B cell (primary cell): ENCODE data around the gene TESMIN. TPM values are rescaled to one million over a fixed set of nuclear protein-coding genes. Genes with fewer than 3 reads are reported as not detected.

Experiments
- ATAC-seq: fragments of 200-7000 bp; cut with Tn5 transposase; one replicate; pipeline ENCODE4 v1.10.0; 2021; ENCODE audit warnings: low read depth, mild to moderate bottlenecking, moderate number of reproducible peaks, moderate library complexity
- CTCF ChIA-PET: fragments of 350-600 bp; sonication (Branson Sonifier 250); formaldehyde crosslinking; loops from one replicate; lab custom pipeline; 2021; ENCODE audit warnings: antibody characterized with exemption, inconsistent platforms; lab: Charles Lee
- POLR2A ChIA-PET: fragments of 350-600 bp; sonication (Branson Sonifier 250); formaldehyde crosslinking; loops from one replicate; lab custom pipeline; 2021; ENCODE audit warnings: antibody characterized with exemption; lab: Charles Lee
- DNase-seq: peaks from one replicate; pipeline ENCODE4 v3.0.0; 2013
- H2AFZ ChIP-seq: 2 replicates; pipeline ENCODE4 v1.6.1; 2012; ENCODE audit warnings: mild to moderate bottlenecking, low read depth, low read length; ENCODE audit not compliant: insufficient read depth, poor library complexity, severe bottlenecking
- H3K27ac ChIP-seq, 2 donors: 1 replicate in 1 of 2; 2 replicates in 1 of 2; pipeline ENCODE4 v1.5.1; 2012 to 2013; ENCODE audit warnings: low read length in 2 of 2, mild to moderate bottlenecking in 2 of 2, moderate library complexity in 1 of 2
- H3K27me3 ChIP-seq, 4 experiments: fragments of 200-600 bp in 1 of 4; sonication (generic) in 1 of 4; replicated peaks in 1 of 4; 1 replicate in 2 of 4; 2 replicates in 2 of 4; pipeline versions ENCODE4 v1.6.1 to v1.7.0; 2013 to 2016; ENCODE audit warnings: low read length in 3 of 4, mild to moderate bottlenecking in 2 of 4, mixed read lengths in 1 of 4, moderate library complexity in 1 of 4; ENCODE audit not compliant: insufficient read depth in 4 of 4, control insufficient read depth in 3 of 4; ENCODE audit errors: control extremely low read depth in 1 of 4
- H3K36me3 ChIP-seq, 2 experiments: replicated peaks in 1 of 2; 1 replicate in 1 of 2; 2 replicates in 1 of 2; pipeline versions ENCODE4 v1.6.1 to v1.7.1; 2013; ENCODE audit warnings: low read length in 1 of 2; ENCODE audit not compliant: insufficient read depth in 2 of 2, control insufficient read depth in 1 of 2; ENCODE audit errors: control extremely low read depth in 1 of 2, extremely low read depth in 1 of 2
- H3K4me1 ChIP-seq, 2 donors: fragments of 200-600 bp in 1 of 2; sonication (generic) in 1 of 2; 1 replicate in 1 of 2; 2 replicates in 1 of 2; pipeline versions ENCODE4 v1.5.1 to v1.6.1; 2013 to 2017; ENCODE audit warnings: low read length in 2 of 2; ENCODE audit not compliant: control insufficient read depth in 2 of 2, insufficient read depth in 2 of 2
- H3K4me2 ChIP-seq: replicated peaks from 2 replicates; pipeline ENCODE3; 2012; ENCODE audit warnings: mild to moderate bottlenecking, low read depth, low read length; ENCODE audit not compliant: poor library complexity, severe bottlenecking
- H3K4me3 ChIP-seq, 5 experiments: fragments of 200-600 bp in 1 of 5; sonication (generic) in 1 of 5; 1 replicate in 3 of 5; 2 replicates in 2 of 5; pipeline versions ENCODE4 v1.5.1 to v1.7.0; 2011 to 2016; ENCODE audit warnings: low read length in 4 of 5, mild to moderate bottlenecking in 4 of 5, low read depth in 2 of 5, control low read depth in 1 of 5, moderate library complexity in 1 of 5; ENCODE audit not compliant: insufficient read depth in 1 of 5; ENCODE audit errors: control extremely low read depth in 1 of 5, extremely low read depth in 1 of 5
- H3K79me2 ChIP-seq: fragments of 200-600 bp; sonication (generic); one replicate; pipeline ENCODE4 v1.6.0; 2016; ENCODE audit warnings: low read length; ENCODE audit not compliant: control insufficient read depth, insufficient read depth
- H3K9ac ChIP-seq: fragments of 200-600 bp; sonication (generic); 2 replicates; pipeline ENCODE4 v1.6.1; 2017; ENCODE audit warnings: mild to moderate bottlenecking, low read length, moderate library complexity
- H3K9me3 ChIP-seq, 3 donors: one replicate each; pipeline versions ENCODE4 v1.6.1 to v1.7.1; 2013; ENCODE audit warnings: low read length in 2 of 3; ENCODE audit not compliant: control insufficient read depth in 2 of 3, insufficient read depth in 1 of 3; ENCODE audit errors: control extremely low read depth in 1 of 3
- H4K20me1 ChIP-seq: 2 replicates; pipeline ENCODE4 v1.6.0; 2012; ENCODE audit warnings: mild to moderate bottlenecking, low read length; ENCODE audit not compliant: insufficient read depth, control insufficient read depth, poor library complexity, severe bottlenecking
- H3K27ac Mint-ChIP-seq: one replicate; pipeline ENCODE4 v1.8.0; 2021; ENCODE audit warnings: mixed read lengths
- H3K27me3 Mint-ChIP-seq: one replicate; pipeline ENCODE4 v1.8.0; 2021; ENCODE audit warnings: mixed read lengths
- H3K4me1 Mint-ChIP-seq: one replicate; pipeline ENCODE4 v1.8.0; 2021; ENCODE audit warnings: mixed read lengths
- H3K4me3 Mint-ChIP-seq: one replicate; pipeline ENCODE4 v1.8.0; 2021; ENCODE audit warnings: mixed read lengths
- H3K9me3 Mint-ChIP-seq: one replicate; pipeline ENCODE4 v1.8.0; 2022; ENCODE audit warnings: mixed read lengths; ENCODE audit not compliant: insufficient read depth
- EZH2 ChIP-seq: IDR thresholded peaks from 2 replicates; pipeline ENCODE4 v1.6.1; 2012; ENCODE audit warnings: borderline replicate concordance, low read depth, mild to moderate bottlenecking, moderate library complexity, low read length; ENCODE audit not compliant: insufficient read depth, poor library complexity, severe bottlenecking
- WGBS: methylation state at CpG from one replicate; pipeline ENCODE4 v1.1.5; 2013; ENCODE audit warnings: missing lambda C conversion rate; ENCODE audit not compliant: insufficient coverage; 5-methylcytosine and 5-hydroxymethylcytosine counted together
- intact Hi-C: fragments of 100-400 bp; cut with micrococcal nuclease; formaldehyde crosslinking; loops from one replicate; pipeline ENCODE4 v1.10.0; 2022
- polyA plus RNA-seq: library from polyadenylated mRNA; depleted of rRNA; stranded (reverse); fragments of >200 nt; gene quantifications from 2 replicates; pipeline ENCODE4 v1.2.3, GENCODE V29; 2012
- total RNA-seq, 2 donors: library from RNA; stranded (reverse); fragments of 120-200 nt in 1 of 2; gene quantifications; 1 replicate in 1 of 2; 2 replicates in 1 of 2; pipeline versions ENCODE4 v1.2.3 to v1.2.4, GENCODE V29; 2013 to 2022
- TF ChIP-seq, protein P1 (sequence below): fragments of 200-600 bp; IDR thresholded peaks from one replicate; pipeline ENCODE4 v1.8.0; 2022; ENCODE audit warnings: antibody characterized with exemption, mild to moderate bottlenecking

TESMIN gene
- total and polyA plus RNA-seq, 2 donors (not counting 1 experiment from before 2014, with no cell fraction given) = 3.2 to 4.3 TPM

DNA sequence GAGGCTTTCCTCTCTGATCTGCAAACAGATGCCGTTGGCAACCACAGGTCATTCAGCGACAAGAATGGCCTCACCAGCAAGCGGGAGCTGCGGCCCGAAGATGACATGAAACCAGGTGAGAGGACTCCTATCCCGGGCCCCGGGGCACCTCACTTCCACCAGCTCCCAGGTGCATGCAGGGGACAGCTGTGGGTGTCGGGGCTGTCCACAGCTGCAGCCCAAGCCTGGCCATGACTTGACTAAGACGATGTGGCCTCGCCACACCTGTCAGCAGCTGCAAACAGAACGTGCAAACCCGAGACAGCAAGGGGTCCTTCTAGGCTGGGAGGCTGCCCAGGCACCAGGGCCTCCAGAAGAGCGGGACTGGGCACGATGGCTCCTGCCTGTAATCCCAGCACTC lies 63.3 kb downstream of the TESMIN start:
- ChIA-PET POLR2A (no interaction called here), CTCF (no interaction called here)
- ATAC-seq (no peak), DNase-seq (no peak)
- Histone ChIP-seq H3K4me3 (no peak overlapping the region), H4K20me1 (no peaks in the 10 kb centered on the region), H2AFZ (no peak overlapping the region), H3K36me3 (no peaks in the 10 kb centered on the region), H3K4me2 (no peak overlapping the region), H3K9me3 (peaks cover 0 to 4% (median 0%) of the 10 kb centered on the region in 3 donors), H3K27ac (no peak overlapping the region), H3K27me3 (peaks cover 0 to 29% (median 5%) of the 10 kb centered on the region in 4 experiments), H3K4me1 (peaks cover 0 to 4% of the 10 kb centered on the region in 2 donors), H3K79me2 (no peaks in the 10 kb centered on the region), H3K9ac (no peak overlapping the region)
- TF ChIP-seq EZH2 = no peak
- TF ChIP-seq, protein P1, sequence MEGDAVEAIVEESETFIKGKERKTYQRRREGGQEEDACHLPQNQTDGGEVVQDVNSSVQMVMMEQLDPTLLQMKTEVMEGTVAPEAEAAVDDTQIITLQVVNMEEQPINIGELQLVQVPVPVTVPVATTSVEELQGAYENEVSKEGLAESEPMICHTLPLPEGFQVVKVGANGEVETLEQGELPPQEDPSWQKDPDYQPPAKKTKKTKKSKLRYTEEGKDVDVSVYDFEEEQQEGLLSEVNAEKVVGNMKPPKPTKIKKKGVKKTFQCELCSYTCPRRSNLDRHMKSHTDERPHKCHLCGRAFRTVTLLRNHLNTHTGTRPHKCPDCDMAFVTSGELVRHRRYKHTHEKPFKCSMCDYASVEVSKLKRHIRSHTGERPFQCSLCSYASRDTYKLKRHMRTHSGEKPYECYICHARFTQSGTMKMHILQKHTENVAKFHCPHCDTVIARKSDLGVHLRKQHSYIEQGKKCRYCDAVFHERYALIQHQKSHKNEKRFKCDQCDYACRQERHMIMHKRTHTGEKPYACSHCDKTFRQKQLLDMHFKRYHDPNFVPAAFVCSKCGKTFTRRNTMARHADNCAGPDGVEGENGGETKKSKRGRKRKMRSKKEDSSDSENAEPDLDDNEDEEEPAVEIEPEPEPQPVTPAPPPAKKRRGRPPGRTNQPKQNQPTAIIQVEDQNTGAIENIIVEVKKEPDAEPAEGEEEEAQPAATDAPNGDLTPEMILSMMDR = no peak
- Mint-ChIP-seq H3K27me3 (peaks cover 45% of the 10 kb centered on the region), H3K9me3 (no peaks in the 10 kb centered on the region), H3K4me1 (no peaks in the 10 kb centered on the region), H3K4me3 (no peak overlapping the region), H3K27ac (no peak overlapping the region)
- intact Hi-C loops = no loop called here
- WGBS = 93% methylated on average over 14 of the region's 14 CpGs

DNA sequence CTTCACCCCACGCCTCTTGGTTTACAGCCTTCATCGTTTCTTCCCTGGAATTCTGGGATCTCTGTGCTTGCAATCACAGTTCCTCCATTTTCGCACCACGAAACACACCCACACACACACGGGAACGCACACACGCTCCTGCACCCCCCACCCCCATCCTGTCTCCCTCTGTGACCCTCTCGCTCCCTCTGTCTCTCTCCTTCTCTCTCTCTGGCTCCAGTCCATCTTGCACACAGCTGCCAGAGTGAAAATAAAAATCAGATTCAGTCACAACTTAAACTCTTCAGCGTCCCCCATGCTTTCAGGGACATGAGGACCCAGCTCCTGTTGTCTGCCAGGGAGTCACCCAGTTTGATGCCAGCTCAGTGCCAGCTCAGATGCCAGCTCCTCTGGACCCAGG lies 64.0 kb downstream of the TESMIN start:
- Mint-ChIP-seq H3K4me3 (no peak overlapping the region), H3K4me1 (no peaks in the 10 kb centered on the region), H3K27ac (no peak overlapping the region), H3K9me3 (no peaks in the 10 kb centered on the region), H3K27me3 (peaks cover 51% of the 10 kb centered on the region)
- intact Hi-C loops = no loop called here
- ATAC-seq (no peak), DNase-seq (no peak)
- POLR2A ChIA-PET = no interaction called here
- Histone ChIP-seq H4K20me1 (no peaks in the 10 kb centered on the region), H3K4me3 (no peak overlapping the region), H3K79me2 (no peaks in the 10 kb centered on the region), H3K27ac (no peak overlapping the region), H3K36me3 (no peaks in the 10 kb centered on the region), H3K4me2 (no peak overlapping the region), H2AFZ (no peak overlapping the region), H3K27me3 (peaks cover 0 to 36% (median 5%) of the 10 kb centered on the region in 4 experiments), H3K9ac (no peak overlapping the region), H3K9me3 (peaks cover 0 to 4% (median 0%) of the 10 kb centered on the region in 3 donors), H3K4me1 (peaks cover 0 to 4% of the 10 kb centered on the region in 2 donors)
- TF ChIP-seq, protein P1 = no peak
- no peak for TF ChIP-seq EZH2
- CTCF ChIA-PET = no interaction called here
- WGBS = 79% methylated on average over 9 of the region's 9 CpGs
